D341Med (cell line): ENCODE data around the gene KIFAP3.
A peak's percentile ranks its signal among the peaks of the same experiment; 100 is the strongest.
"Not testable (repeated sequence)": the region's sequence is repeated elsewhere in the genome, so short reads cannot be mapped to it uniquely, and the experiment has no call there.

Source experiments
- DNase-seq: peaks from one replicate; pipeline ENCODE4 v3.0.0; 2012; ENCODE audit warnings: low spot score

The KIFAP3 gene

DNA sequence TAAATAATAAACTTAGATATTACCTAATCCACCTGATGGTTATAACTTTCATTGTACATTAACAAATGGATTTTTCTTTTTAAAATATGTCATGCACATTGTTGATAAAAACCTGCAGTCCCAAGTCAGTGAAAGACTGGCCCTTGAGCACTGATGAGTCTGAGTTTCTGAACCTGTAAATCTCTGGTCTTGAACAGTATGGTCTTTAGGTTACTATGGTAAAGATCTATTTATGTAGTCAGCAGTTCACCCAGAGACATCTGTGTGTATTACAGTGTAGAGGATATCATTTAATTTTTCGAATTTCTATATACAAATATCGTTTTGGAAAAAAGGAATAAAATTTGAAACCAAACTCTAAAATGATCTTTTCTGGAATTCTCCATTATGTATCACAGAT, 150.4 kb downstream of the KIFAP3 start:
- no peak for DNase-seq

DNA sequence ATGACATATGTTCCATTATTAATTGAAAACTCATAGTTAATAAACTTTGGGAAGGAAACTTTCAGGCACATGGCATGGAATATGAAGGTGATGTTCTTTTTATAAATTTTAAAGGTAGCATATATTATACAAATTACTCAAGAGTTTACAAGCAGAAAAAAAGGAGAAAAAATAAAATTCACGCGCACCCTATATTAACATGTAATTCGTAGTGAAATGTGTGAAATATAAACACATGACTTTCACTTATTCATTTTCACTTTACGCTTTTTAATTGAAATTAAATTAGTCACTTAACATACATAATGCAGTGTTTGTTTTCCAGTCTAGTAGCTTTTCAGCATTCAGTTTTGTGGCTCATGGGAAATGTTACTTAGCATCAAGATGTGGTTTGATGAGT, 153.4 kb downstream of the KIFAP3 start:
- DNase-seq: no peak

GRCh38 chr1:169918927-169919326, 155.6 kb downstream of the KIFAP3 start:
- no peak for DNase-seq

GRCh38 chr1:169918220-169918619, 156.3 kb downstream of the KIFAP3 start:
- DNase-seq: not testable (repeated sequence)

DNA sequence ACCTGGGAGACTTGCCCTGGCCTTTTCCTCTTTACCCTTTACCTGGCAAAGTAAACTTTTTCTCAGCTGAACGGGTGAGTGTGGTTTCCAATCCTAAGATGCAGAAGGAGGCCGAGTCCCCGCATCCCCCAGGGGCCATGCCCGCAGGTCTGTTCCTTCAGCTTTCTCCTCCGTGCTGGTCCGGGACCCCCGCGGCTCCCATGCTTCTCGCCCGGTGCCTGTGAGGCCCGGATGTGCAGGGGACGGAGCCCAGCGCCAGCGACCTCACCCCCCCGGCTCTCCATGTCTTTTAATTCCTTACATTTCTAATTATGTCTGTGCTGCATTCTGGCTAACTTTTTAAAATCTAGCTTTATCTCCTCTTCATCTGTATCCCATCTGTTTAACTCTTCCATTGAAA, 159.3 kb downstream of the KIFAP3 start:
- DNase-seq: peak; percentile 34

DNA sequence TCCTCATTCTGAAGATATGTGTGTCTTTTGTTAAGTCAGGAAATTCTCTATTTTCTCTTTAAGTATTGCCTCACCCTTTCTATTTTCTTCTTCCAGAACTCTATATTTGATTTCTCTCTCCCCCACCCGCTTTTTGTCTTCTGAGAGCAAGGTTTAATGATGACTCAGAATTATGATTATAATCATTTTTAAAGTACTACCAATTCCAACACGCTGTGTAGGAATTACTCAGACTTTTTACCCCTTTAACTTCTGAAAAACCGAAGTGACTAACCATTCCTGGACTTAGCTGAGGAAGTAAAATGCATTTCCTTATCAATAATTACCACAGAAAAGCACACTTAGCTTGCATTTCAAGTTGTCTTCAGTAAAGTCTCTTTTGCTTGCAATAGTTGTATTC, 160.0 kb downstream of the KIFAP3 start:
- DNase-seq: no peak

DNA sequence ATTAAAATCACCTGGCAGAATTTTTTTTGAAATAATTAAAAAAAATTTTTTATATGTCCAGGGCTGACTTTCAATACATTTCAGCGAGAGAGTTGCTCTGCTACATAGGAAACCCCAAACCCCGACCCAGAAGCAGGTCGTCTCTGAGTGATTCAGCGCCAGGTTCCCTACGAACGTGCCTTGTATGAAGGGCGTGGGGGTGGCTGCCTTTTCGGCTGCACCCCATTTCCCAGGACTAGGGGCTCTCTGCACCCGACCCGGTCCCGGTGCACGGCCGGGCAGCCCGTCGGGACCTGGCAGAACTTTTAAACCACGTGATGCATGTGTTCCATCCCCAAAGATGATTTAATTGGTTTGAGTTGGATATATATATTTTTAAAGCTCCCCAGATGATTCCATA, 165.0 kb downstream of the KIFAP3 start:
- DNase-seq: no peak

DNA sequence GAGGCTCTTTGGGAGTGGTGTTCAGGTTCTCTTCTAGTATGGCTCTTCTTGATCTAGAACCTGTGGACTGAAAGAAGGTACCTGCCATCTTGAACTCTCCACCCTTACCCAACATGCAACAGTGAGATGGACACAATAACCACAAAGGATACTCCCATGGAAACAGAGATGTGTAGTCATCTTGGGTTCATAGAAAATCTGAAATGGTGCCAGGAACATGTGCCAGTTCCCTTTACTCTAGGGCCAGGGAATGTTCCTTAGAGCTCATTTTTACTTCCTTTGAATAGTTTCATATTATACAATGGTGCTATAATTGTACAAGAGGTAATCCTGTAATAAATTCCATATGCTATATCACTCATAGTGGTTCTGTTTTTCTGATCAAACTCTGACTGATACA, 167.6 kb downstream of the KIFAP3 start:
- no peak for DNase-seq

DNA sequence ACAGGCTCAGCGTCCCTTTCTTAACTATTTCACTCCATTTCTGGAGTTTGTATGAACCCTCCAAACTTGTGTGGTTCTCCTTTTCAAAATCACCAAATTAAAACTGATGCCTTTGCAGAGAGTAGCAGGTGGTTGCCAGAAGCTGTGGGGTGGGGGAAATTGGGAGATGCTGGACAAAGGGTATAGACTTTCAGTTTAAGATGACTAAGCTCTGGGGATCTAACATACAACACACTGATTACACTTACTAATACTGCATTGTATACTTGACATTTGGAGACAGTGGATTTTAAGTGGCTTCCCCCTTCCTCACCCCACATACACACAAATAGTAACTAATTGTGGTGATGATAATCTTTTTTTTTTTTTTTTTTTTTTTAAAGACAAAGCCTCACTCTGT, 169.7 kb downstream of the KIFAP3 start:
- DNase-seq: no peak

DNA sequence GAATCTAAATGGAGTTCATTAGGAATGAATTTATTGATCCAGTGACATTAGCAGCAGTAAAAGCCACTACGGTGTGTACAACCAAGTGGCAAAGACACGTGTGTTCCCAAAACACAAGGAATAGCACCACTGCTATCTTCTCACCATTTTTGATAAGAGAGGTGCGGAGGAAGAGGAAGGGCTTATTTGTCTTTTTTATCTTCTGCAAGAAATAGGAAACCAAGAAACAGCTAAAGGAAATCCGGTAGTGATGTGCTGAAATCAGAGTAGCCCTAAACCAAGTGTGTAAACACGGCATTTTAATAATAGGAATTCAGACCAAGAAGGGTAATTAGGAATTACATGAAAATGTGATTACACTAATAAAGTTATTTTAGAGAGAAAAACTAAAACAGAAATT, 171.7 kb downstream of the KIFAP3 start:
- DNase-seq: no peak

DNA sequence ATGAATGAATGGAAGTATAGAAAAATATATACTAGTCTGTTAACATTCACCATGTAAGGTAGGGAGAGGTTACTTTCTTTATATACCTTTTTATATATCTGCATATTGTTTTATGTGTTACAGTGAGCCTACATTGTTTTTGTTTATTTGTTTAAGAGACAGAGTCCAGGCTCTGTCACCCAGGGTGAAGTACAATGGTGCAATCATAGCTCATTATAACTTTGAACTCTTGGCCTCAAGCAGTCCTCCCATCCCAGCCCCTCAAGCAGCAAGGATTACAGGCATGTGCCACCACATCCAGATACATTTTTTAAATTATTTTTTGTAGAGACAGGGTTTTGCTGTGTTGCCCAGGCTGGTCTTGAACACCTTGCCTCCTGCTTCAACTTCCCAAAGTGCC, 173.4 kb downstream of the KIFAP3 start:
- no peak for DNase-seq

DNA sequence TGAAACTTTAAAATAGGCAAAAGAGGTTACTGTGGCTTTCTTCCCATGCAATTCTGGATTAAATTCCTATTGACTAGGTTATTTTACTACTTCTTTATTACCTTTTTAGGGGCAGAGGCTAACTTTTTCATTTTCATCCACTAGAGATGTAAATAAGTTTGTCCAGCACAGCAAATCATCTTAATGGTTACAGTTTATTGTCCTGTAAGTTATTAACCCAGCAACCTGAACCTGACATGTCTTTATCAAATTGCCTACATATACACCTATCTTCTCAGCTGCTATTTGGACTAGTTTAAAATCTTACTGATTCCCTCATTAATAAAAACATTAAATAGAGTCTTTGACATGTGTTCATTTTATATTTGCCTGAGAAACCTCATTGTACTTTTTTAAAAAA, 173.9 kb downstream of the KIFAP3 start:
- DNase-seq: no peak

- no peak for DNase-seq
These were observed 174.8 kb downstream of the KIFAP3 start for GRCh38 chr1:169899519-169900217.

- no peak for DNase-seq
These were observed 178.5 kb downstream of the KIFAP3 start for GRCh38 chr1:169896013-169896412.

DNA sequence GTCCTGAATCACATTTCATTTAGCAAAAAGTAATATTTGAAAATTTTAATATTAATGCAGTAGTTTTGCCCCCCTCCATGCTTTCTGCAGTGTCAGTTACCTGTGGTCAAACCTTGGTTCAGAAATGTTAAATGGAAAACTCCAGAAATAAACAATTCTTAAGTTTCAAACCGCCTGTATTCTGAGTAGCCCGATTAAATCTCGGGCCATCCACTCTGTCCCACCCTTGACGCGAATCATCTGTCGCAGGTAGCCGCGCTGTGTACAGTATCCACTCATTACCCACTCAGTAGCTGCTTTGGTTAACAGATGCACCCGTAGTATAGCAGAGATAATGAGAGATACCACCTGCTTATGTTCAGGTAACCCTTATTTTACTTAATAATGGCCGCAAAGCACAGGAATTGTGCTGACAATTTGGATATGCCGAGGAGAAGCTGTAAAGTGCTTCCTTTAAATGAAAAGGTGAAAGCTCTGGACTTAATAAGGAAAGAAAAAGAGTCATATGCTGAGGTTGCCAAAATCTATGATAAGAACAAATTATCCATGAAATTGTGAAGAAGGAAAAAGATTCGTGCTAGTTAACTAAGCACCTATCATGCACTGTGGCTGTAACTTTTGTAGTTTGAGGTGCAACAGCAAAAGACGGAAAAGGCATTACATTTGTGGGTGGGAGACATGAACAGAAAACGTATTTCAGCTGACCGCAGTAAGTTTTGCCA, 179.9 kb downstream of the KIFAP3 start:
- peak; percentile 48 for DNase-seq

DNA sequence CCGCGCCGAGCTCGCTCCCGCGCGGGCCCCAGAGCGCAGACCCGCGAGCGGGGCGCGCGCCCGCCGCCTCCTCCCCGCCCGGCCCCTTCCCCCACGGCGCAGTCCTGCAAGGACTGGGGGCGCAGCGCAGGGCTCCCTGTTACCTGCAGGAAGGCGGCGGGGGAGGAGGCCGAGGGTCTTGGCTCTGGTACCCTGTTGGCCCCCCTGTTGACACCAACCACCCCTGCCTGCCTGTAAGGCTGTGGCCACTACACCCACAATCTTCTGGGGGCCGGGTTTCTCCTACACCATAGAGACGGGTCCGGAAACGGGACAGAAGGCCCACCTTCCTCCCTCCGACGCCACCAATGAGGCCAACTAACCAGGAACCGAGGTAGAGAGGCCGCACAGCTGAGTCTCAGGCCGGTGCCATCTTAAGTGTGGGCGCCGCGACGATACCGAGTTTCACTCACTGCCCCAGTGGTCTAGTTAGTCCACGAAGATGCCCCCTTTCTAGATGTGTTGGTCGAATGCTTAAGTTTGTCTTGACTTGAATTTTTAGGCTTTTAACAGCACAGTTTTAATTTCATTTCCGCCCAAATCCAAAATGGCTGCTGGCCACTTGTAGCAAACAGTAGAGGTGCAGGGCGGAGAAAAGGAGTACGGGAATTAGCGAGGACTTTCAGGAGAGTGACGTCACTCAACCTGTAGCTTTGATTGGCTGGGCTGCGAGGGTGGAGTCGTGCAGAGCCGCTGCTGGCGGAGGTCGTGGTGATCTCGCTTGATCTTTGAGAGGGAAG, 180.7 kb downstream of the KIFAP3 start, which contains the start of gene SCYL3:
TSS of gene SCYL3 (minus strand) at position 252 of the 779 bp plus-strand sequence. CDS start 5,056 bp downstream, outside the sequence.
- peak; percentile 97 for DNase-seq

GRCh38 chr1:169892927-169893644, 181.4 kb downstream of the KIFAP3 start:
- no peak for DNase-seq

DNA sequence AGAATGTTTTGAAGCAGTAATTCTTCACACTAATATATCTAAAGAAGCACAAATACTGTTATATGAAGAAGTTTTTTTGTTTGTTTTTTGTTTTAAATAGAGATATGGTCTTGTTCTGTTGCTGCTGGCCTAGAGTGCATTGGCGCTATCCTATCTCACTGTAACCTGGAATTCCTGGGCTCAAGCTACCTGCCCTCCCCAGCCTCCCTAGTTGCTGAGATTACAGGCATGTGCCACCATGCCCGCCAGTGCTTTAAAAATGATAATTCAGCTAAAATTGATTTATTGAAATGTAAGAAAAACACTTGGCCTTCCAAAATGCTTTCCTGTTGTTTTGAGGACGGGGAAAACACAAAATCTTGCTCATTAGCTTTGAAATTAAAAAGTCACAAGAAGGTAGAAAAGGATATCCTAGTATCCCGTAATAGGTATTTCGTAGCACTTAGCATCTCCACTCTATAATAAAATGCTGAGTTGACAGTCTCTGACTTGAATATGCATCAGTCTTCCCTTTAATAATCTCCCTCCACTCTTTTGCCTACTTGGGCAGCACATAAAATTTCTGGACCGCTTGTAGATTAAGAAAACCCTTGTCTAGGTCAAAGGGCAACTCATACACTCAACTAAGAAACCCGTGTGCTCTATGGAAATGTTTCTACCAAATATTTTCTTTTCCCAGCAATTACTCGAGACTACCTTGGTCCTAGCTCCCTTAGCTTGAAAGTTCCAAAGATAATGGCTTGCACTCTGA, 182.1 kb downstream of the KIFAP3 start:
- DNase-seq: no peak

DNA sequence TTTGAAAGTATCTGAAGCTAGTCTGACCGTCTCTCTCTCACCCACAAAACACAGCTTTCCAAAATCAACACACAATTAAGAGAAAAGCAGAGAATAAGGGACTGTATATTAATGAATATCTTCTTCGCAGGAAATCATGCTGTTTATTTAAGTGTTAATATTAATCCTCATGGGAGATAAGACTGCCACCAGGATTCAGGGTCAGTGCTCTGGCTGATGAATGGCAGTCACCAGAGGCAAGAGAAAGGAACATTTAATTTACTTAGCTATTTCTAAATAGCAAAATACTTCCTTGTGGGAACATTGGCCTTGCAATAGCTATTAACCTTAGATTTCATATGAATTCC, 183.0 kb downstream of the KIFAP3 start:
- no peak for DNase-seq

DNA sequence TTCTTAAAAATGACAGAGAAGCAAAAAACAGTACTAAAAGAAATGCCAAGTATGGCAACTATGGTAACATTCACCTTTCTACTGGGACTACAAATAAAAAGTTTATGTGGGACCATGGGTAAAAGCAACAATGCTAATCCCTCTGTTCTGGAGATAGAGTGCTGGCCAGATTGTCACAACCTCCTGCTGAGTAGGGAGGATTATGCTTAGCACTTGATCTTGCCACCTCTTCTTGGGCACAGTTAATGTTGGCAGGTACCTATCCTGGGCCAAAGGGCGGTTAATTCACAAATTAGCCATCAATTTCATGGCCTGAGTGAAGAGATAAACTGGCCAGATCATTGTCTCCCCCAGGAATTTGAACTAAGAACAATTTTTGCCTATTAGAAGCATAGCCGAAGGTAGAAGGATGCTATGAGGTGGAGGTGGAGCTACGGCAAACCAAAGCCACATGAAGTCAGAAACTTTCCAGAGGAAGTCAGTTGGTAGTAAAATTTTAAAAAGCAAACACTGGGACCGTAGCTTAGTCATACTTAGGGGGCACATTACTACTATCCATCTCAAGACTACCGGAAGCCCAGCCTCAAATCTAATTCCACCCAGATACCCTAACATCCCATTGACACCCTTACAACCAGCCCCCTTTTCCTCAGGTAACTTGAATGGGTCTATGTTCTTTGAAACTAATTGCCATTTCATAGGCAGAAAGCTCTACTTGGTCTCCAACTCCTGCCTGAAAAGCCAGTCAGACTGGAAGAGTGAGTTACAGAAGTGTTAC, 183.5 kb downstream of the KIFAP3 start:
- DNase-seq: peak; percentile 44

DNA sequence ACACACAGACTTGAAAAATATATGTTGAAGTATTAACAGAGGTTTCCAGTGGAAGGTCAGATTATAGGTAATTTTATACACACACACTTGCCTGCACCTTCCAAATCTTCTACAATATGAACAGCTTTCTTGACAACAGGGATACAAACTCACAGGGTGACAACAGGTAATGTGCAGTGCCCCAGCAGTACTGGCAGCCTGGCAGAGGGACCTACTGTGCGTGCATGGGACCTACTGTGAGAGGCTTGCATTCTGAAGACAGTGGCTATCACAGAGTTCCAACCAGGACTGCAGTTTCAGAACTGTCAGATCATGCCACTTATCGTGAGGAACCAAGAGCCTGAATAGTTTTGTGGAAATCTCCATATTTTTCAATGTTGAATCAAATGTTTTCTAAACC, 184.6 kb downstream of the KIFAP3 start:
- DNase-seq: no peak
